Measurements from ENCODE around the gene RAD1. TPM values are rescaled to one million over a fixed set of nuclear protein-coding genes. Genes with fewer than 3 reads are reported as not detected.

RAD1 gene
- total RNA-seq, 2 experiments from 2014 or later = 38.7 to 43.0 TPM

DNA sequence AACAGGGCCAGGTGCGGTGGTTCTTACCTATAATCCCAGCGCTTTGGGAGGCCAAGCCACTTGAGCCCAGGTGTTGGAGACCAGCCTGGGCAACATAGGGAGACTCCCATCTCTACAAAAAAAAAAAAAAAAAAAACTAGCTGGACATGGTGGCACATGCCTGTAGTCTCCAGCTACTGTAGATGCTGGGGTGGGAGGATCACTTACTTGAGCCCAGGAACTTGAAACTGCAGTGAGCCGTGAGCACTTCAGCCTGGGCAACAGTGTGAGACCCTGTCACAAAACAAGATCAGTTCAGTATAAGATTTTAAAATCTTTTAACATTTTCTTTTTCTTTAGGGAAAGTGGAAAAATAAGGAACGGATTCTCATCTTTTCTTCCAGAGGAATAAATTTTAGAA is 2.7 kb upstream of the RAD1 start:
- ChIA-PET CTCF (interaction anchor here (0.6 to 3.8 kb wide), 3 partner anchors 11 to 212 kb away, joined by 3 to 23 read pairs (median 5); partner anchors contain the start of gene DNAJC21), POLR2A (interaction anchor here (1.0 kb wide), 1 partner anchor 11 kb away, joined by 3 read pairs; the partner anchor contains the start of gene DNAJC21)
- ATAC-seq (no peak), DNase-seq (no peak)
- Mint-ChIP-seq H3K27ac (no peak overlapping the region), H3K4me3 (no peak overlapping the region), H3K9me3 (ENCODE audit: low read depth) (no peaks in the 10 kb centered on the region), H3K4me1 (peaks cover 38% of the 10 kb centered on the region), H3K27me3 (no peaks in the 10 kb centered on the region), H3K36me3 (ENCODE audit: low read depth) (peaks cover 48% of the 10 kb centered on the region)
- intact Hi-C loops (cut with DNase I, micrococcal nuclease) = loop anchor here in 1 of 2 experiments (5.0 kb wide), 1 partner anchor 261 kb away; the partner anchor contains the start of gene RAI14

DNA sequence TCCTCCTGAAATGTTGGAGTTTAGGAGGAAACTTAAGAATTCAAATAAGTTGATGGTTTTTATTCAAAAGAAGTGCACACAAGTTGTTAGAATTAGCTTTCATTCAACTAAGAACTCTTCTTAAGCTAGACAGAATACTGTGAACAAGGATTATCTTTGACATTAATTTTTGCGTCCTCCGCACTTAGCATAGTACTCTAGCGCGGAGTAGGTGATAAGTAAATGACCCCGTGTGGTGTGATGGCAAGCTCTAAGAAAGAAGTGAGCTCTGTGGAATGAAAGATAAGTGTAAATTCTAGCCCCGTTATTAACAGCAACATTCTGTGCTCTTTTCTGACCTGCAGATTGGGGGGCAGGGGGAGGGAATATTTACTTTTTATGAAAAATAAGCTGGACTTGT is 1.2 kb upstream of the RAD1 start:
- H3K27me3 Mint-ChIP-seq = no peaks in the 10 kb centered on the region
- no peaks in the 10 kb centered on the region for H3K9me3 Mint-ChIP-seq (ENCODE audit: low read depth)
- H3K4me1 Mint-ChIP-seq = peaks cover 37% of the 10 kb centered on the region
- ChIA-PET CTCF (interaction anchor here (0.6 to 3.8 kb wide), 7 partner anchors 11 to 1011 kb away, joined by 3 to 23 read pairs (median 3); partner anchors contain the start of gene DNAJC21), POLR2A (interaction anchor here (0.6 to 4.0 kb wide), 2 partner anchors 13 to 1027 kb away, joined by 4 to 84 read pairs; partner anchors contain the start of gene DNAJC21)
- H3K4me3 Mint-ChIP-seq = no peak overlapping the region
- ATAC-seq (no peak), DNase-seq (no peak)
- no peak overlapping the region for H3K27ac Mint-ChIP-seq
- intact Hi-C loops (cut with DNase I, micrococcal nuclease) = loop anchor here in 1 of 2 experiments (5.0 kb wide), 1 partner anchor 259 kb away; the partner anchor contains the start of gene RAI14
- peaks cover 49% of the 10 kb centered on the region for H3K36me3 Mint-ChIP-seq (ENCODE audit: low read depth)

DNA sequence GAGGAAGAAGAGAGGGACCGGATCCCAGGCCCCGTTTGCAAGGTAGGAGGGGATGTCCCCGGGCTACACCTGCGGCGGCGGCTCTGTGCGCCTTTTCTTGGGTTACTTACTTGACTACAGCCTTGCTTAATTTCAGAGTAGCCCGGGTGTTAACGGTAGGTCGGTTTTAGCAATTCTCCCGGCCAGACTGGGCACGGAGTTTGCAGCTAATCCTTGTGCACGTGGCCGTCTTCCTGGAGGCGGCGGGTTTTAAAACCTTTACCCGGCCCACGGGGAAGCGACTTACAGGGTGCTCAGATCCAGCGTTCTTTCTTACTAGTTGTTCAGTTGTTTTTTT is 520 bp upstream of the RAD1 start:
- DNase-seq (no peak), ATAC-seq (no peak)
- ChIA-PET POLR2A (interaction anchor here (0.6 to 4.0 kb wide), 7 partner anchors 8 to 702 kb away, joined by 3 to 84 read pairs (median 5); partner anchors contain the start of genes DNAJC21, SPEF2 and TTC23L), CTCF (interaction anchor here (0.9 to 3.8 kb wide), 9 partner anchors 8 to 1011 kb away, joined by 3 to 23 read pairs (median 5); partner anchors contain the start of gene DNAJC21)
- Mint-ChIP-seq H3K4me3 (no peak overlapping the region), H3K27me3 (no peaks in the 10 kb centered on the region), H3K9me3 (ENCODE audit: low read depth) (no peaks in the 10 kb centered on the region), H3K27ac (no peak overlapping the region), H3K36me3 (ENCODE audit: low read depth) (peaks cover 51% of the 10 kb centered on the region), H3K4me1 (peaks cover 39% of the 10 kb centered on the region)
- intact Hi-C loops (cut with DNase I, micrococcal nuclease) = loop anchor here (1.0 to 5.0 kb wide), 8 partner anchors 8 to 1476 kb away; partner anchors contain the start of genes DNAJC21 (in 2 of the 2), TTC23L (in 2 of the 2), AMACR (in 1 of the 2) and LMBRD2 (in 1 of the 2)

DNA sequence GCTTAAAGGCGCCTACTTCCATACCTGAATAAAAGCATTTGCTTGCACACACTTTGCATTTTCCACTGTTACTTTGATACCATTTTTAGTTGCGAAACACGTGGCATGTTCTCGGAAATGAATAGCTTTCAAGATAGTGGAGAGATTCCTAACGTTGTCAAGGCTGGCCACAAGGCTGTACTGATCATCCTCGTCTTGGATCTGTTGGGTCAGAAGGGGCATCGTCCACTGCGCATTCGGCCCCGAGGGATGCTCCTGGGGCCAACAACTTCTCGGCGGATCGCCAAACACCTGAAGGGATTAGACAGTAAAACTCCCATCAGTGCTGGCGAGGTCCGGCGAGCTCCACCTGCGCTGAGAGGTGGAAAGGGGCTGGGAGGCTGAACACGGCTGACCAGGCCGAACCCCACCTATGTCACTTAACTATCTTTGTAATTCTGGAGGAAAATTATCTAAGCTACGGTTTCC is 599 bp downstream of the RAD1 start:
- Mint-ChIP-seq H3K4me1 (peaks cover 35% of the 10 kb centered on the region), H3K9me3 (ENCODE audit: low read depth) (no peaks in the 10 kb centered on the region), H3K4me3 (no peak overlapping the region), H3K36me3 (ENCODE audit: low read depth) (peaks cover 52% of the 10 kb centered on the region), H3K27ac (no peak overlapping the region), H3K27me3 (no peaks in the 10 kb centered on the region)
- no peak for ATAC-seq
- DNase-seq = no peak
- intact Hi-C loops (cut with DNase I, micrococcal nuclease) = loop anchor here (1.0 to 5.0 kb wide), 8 partner anchors 10 to 1474 kb away; partner anchors contain the start of genes DNAJC21 (in 2 of the 2), TTC23L (in 2 of the 2), AMACR (in 1 of the 2) and LMBRD2 (in 1 of the 2)
- POLR2A ChIA-PET = interaction anchor here (0.6 to 4.0 kb wide), 6 partner anchors 9 to 76 kb away, joined by 3 to 84 read pairs (median 6); partner anchors contain the start of genes DNAJC21 and TTC23L
- CTCF ChIA-PET = interaction anchor here (0.7 to 3.8 kb wide), 10 partner anchors 9 to 438 kb away, joined by 3 to 23 read pairs (median 6); partner anchors contain the start of gene DNAJC21

DNA sequence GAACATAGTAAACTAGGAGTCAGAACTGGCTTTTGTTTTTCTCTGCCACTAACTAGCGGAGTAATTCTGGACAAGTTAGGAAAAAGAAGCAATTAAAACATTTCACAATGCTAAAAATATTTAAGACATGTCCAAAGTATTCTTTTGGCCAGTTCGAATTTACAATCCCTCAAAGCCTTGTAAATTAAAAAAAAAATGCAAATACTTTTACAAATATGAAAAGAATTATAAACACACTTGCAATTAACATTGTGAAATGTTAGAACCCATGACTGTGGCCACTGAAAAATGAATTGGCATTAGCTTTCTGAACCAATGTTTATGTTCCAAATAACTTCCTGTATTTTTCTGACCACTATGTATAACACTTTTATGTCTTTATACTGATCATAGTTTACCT is 2.2 kb downstream of the RAD1 start:
- POLR2A ChIA-PET = interaction anchor here (4.0 kb wide), 1 partner anchor 17 kb away, joined by 84 read pairs; the partner anchor contains the start of gene DNAJC21

DNA sequence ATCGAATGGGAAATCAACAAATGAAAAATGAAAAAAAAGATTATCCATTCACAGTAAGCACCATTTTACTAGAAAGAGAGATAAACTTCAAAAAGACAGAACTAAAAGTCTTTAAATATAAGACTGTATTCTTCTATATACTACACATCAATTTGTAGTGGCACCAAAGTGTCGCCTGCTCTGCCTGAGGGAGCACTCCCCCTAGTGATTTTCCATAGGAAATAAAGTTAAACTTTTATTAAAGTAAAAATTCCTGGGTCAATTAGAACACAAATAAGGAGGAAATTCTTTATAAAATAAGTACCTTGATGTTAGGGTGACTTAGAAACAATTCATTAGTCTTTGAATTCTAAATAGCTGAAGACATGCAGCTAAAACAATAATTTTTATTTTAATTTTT is 9.7 kb downstream of the RAD1 start:
- Mint-ChIP-seq H3K27me3 (no peaks in the 10 kb centered on the region), H3K9me3 (ENCODE audit: low read depth) (no peaks in the 10 kb centered on the region), H3K36me3 (ENCODE audit: low read depth) (peaks cover 32% of the 10 kb centered on the region), H3K4me1 (no peaks in the 10 kb centered on the region), H3K27ac (no peak overlapping the region), H3K4me3 (no peak overlapping the region)
- ChIA-PET POLR2A (interaction anchor here (0.6 kb wide), 2 partner anchors 406 to 1465 kb away, joined by 3 to 4 read pairs; no protein-coding TSS in a partner anchor), CTCF (interaction anchor here (1.1 to 2.7 kb wide), 2 partner anchors 10 to 57 kb away, joined by 3 to 12 read pairs; partner anchors contain the start of genes BRIX1 and RAD1)
- no peak for DNase-seq
- intact Hi-C loops (cut with DNase I, micrococcal nuclease) = no loop called here
- no peak for ATAC-seq

More for the DNA sequence above, 2.2 kb downstream of the RAD1 start:
- peaks cover 58% of the 10 kb centered on the region for H3K36me3 Mint-ChIP-seq (ENCODE audit: low read depth)
- no peaks in the 10 kb centered on the region for H3K9me3 Mint-ChIP-seq (ENCODE audit: low read depth)
- CTCF ChIA-PET = interaction anchor here (0.5 to 0.9 kb wide), 4 partner anchors 19 to 1101 kb away, joined by 3 to 4 read pairs (median 4); no protein-coding TSS in a partner anchor
- H3K4me3 Mint-ChIP-seq = no peak overlapping the region
- H3K4me1 Mint-ChIP-seq = peaks cover 31% of the 10 kb centered on the region
- intact Hi-C loops (cut with DNase I, micrococcal nuclease) = no loop called here
- DNase-seq (no peak), ATAC-seq (no peak)
- no peaks in the 10 kb centered on the region for H3K27me3 Mint-ChIP-seq
- H3K27ac Mint-ChIP-seq = no peak overlapping the region

DNA sequence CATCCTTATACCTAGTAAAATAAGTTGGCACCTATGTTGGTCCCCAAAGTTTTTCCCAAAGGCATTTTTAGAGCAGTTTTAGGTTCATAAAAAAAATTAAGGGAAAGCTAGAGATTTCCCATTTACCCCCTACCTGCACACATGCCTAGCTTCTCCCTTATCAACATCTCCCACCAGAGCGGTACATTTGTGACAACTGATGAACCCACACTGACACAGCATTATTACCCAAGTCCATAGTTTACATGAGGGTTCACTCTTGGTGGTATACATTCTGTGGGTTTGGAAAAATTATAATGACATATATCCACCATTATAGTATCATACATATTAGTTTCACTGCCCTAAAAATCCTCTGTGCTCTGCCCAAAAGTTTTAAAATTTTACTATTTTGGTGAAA is 12.0 kb downstream of the RAD1 start:
- Mint-ChIP-seq H3K27ac (no peak overlapping the region), H3K4me3 (no peak overlapping the region), H3K4me1 (no peaks in the 10 kb centered on the region), H3K36me3 (ENCODE audit: low read depth) (peaks cover 17% of the 10 kb centered on the region), H3K9me3 (ENCODE audit: low read depth) (no peaks in the 10 kb centered on the region), H3K27me3 (no peaks in the 10 kb centered on the region)
- ATAC-seq (no peak), DNase-seq (no peak)
- POLR2A ChIA-PET = interaction anchor here (0.6 to 1.1 kb wide), 3 partner anchors 11 to 349 kb away, joined by 3 to 5 read pairs (median 4); partner anchors contain the start of genes BRIX1 and RAD1
- CTCF ChIA-PET = interaction anchor here (0.7 to 1.4 kb wide), 7 partner anchors 9 to 429 kb away, joined by 3 to 6 read pairs (median 4); no protein-coding TSS in a partner anchor
- intact Hi-C loops (cut with DNase I, micrococcal nuclease) = no loop called here

DNA sequence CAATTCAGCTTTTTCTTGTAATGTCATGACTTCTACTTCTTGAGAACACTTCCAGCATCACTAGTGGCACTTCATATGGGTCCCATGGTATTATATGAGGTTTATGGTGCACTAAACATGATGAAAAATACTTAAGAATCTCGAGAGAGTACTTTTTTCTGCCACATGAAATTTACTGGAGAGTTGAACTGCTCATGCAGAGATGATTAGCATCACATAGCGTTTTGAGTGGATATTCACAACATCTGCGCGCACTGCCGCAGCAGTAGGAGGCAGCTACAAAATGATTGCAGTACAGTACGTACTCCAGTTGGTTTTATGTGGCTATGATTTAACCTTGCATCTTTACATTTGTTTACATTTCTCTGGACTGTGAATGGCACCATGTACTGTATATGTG is 14.7 kb downstream of the RAD1 start:
- no peak for ATAC-seq
- Mint-ChIP-seq H3K36me3 (ENCODE audit: low read depth) (peaks cover 20% of the 10 kb centered on the region), H3K27ac (no peak overlapping the region), H3K9me3 (ENCODE audit: low read depth) (no peaks in the 10 kb centered on the region), H3K27me3 (no peaks in the 10 kb centered on the region), H3K4me1 (no peaks in the 10 kb centered on the region), H3K4me3 (no peak overlapping the region)
- POLR2A ChIA-PET = no interaction called here
- no peak for DNase-seq
- intact Hi-C loops (cut with DNase I, micrococcal nuclease) = no loop called here
- CTCF ChIA-PET = interaction anchor here (0.6 to 3.9 kb wide), 6 partner anchors 11 to 430 kb away, joined by 3 to 38 read pairs (median 4); partner anchors contain the start of genes BRIX1 and RAD1

DNA sequence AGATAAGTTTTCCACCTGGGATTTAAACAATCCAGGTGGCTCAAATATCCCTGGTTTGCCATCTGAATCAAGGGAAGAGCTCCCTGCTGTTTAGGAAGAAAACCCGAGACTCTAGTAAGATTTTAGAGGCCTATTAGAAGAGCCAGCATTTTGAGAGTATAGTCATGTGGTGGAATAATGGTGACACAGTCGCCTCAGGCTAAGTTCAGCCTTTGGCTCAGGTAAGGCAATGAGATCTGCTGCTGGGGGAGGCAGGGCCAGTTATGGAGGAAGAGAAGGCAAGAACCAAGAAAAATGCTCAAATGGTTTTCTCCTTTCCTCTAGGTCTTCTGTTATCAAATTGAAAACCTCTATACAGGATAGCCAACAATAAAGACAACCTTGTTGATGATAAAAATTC is 16.2 kb downstream of the RAD1 start:
- CTCF ChIA-PET = interaction anchor here (0.7 to 4.0 kb wide), 20 partner anchors 8 to 424 kb away, joined by 3 to 55 read pairs (median 4); partner anchors contain the start of genes BRIX1 and RAD1
- ATAC-seq (no peak), DNase-seq (no peak)
- peaks cover 14% of the 10 kb centered on the region for H3K36me3 Mint-ChIP-seq (ENCODE audit: low read depth)
- POLR2A ChIA-PET = no interaction called here
- no peak overlapping the region for H3K4me3 Mint-ChIP-seq
- no peaks in the 10 kb centered on the region for H3K4me1 Mint-ChIP-seq
- intact Hi-C loops (cut with DNase I, micrococcal nuclease) = no loop called here
- no peaks in the 10 kb centered on the region for H3K27me3 Mint-ChIP-seq
- no peaks in the 10 kb centered on the region for H3K9me3 Mint-ChIP-seq (ENCODE audit: low read depth)
- no peak overlapping the region for H3K27ac Mint-ChIP-seq

DNA sequence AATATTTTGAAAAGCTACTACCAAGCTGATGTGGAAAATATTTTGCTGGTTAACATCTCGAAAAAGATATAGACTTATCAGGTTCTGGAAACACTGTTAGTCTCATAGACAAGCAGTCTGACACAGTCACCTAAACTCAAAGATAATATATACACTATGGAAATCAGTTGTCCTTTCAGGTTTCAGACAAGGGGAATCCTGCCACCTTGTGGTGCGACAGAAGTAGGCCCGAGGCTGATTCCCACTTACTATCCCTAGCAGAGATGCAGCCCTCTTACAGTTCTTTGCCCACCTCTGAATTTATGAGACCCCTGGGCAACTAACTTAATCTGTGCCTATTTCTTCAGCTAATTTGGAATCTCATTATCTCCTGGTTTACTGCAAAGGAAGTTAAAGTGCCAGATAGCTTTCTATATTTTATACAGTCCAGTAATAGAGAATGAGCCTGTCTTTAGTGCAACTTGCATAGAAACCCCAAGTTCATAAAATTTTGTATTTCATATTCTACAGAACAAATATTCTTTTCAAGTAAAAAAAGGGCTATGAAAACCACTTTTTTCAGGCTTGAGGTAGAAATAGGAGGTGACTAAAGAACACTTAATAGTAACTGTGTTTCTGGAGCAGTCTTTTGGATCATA is 16.9 kb downstream of the RAD1 start:
- Mint-ChIP-seq H3K36me3 (ENCODE audit: low read depth) (peaks cover 11% of the 10 kb centered on the region), H3K27ac (no peak overlapping the region), H3K4me3 (no peak overlapping the region), H3K4me1 (no peaks in the 10 kb centered on the region), H3K27me3 (no peaks in the 10 kb centered on the region), H3K9me3 (ENCODE audit: low read depth) (no peaks in the 10 kb centered on the region)
- ATAC-seq = peak; percentile 86
- peak; percentile 77 for DNase-seq
- intact Hi-C loops (cut with DNase I, micrococcal nuclease) = loop anchor here (1.0 kb wide), 3 partner anchors 375 to 424 kb away; no protein-coding TSS in a partner anchor
- POLR2A ChIA-PET = no interaction called here
- CTCF ChIA-PET = interaction anchor here (0.6 to 4.0 kb wide), 29 partner anchors 9 to 1092 kb away, joined by 3 to 55 read pairs (median 4); partner anchors contain the start of genes BRIX1 and RAD1

DNA sequence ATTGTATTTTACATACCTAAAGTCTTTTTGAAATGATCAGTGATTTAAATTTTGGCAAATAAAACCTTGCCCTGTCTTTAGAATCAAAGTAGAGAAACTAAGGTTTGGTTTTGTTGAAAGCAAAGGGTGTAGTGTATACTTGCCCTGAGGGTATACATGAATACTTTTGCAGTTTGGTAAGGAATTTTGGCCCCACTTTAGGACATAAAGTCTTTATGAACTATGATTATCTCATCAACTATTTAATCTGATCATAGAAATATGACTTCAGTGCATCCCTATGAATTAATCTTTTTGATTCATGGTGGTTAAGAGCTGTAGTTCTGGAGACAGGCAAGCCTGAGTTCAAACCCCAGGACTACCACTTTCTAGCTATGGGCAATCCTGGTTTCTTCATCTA is 17.7 kb downstream of the RAD1 start:
- H3K27me3 Mint-ChIP-seq = no peaks in the 10 kb centered on the region
- H3K4me3 Mint-ChIP-seq = no peak overlapping the region
- ATAC-seq (no peak), DNase-seq (no peak)
- no peaks in the 10 kb centered on the region for H3K9me3 Mint-ChIP-seq (ENCODE audit: low read depth)
- no peaks in the 10 kb centered on the region for H3K4me1 Mint-ChIP-seq
- CTCF ChIA-PET = interaction anchor here (0.6 to 4.0 kb wide), 26 partner anchors 9 to 1093 kb away, joined by 3 to 55 read pairs (median 4); partner anchors contain the start of genes BRIX1 and RAD1
- H3K27ac Mint-ChIP-seq = no peak overlapping the region
- POLR2A ChIA-PET = no interaction called here
- intact Hi-C loops (cut with DNase I, micrococcal nuclease) = loop anchor here (1.0 kb wide), 3 partner anchors 374 to 423 kb away; no protein-coding TSS in a partner anchor
- peaks cover 9% of the 10 kb centered on the region for H3K36me3 Mint-ChIP-seq (ENCODE audit: low read depth)

Measured in activated CD4-positive, alpha-beta T cell treated with anti-CD3 and anti-CD28 coated beads for 36 hours (primary cell).